ENCODE measurements around the gene GID8.

Gene GID8

GRCh38 chr20:62968378-62969178 lies 30.6 kb downstream of the GID8 start:
- peaks cover 2% of the 10 kb centered on the region for H3K9me3 Mint-ChIP-seq
- H3K4me1 Mint-ChIP-seq, result peaks cover 11% of the 10 kb centered on the region
- H3K27ac Mint-ChIP-seq, result no peak overlapping the region
- TF ChIP-seq CTCF (IDR thresholded peaks at IDR 0.05; ENCODE audit: unreplicated experiment in 3 of 3), result no peak
- no peak overlapping the region for H3K4me3 Mint-ChIP-seq
- H3K36me3 Mint-ChIP-seq (ENCODE audit: low read depth), result no peaks in the 10 kb centered on the region
- peaks cover 35% of the 10 kb centered on the region for H3K27me3 Mint-ChIP-seq (ENCODE audit: low read depth)

GRCh38 chr20:62969179-62969760 lies 31.3 kb downstream of the GID8 start:
- no peak for TF ChIP-seq CTCF (IDR thresholded peaks at IDR 0.05; ENCODE audit: unreplicated experiment in 3 of 3)
- Mint-ChIP-seq H3K27me3 (ENCODE audit: low read depth) (peaks cover 42% of the 10 kb centered on the region), H3K36me3 (ENCODE audit: low read depth) (no peaks in the 10 kb centered on the region), H3K4me3 (no peak overlapping the region), H3K9me3 (peaks cover 4% of the 10 kb centered on the region), H3K4me1 (peaks cover 11% of the 10 kb centered on the region), H3K27ac (no peak overlapping the region)

GRCh38 chr20:62969939-62970306 lies 32.0 kb downstream of the GID8 start:
- Mint-ChIP-seq H3K27me3 (ENCODE audit: low read depth) (peaks cover 48% of the 10 kb centered on the region), H3K4me3 (no peak overlapping the region), H3K27ac (no peak overlapping the region), H3K4me1 (peaks cover 11% of the 10 kb centered on the region), H3K9me3 (peaks cover 5% of the 10 kb centered on the region), H3K36me3 (ENCODE audit: low read depth) (no peaks in the 10 kb centered on the region)
- TF ChIP-seq CTCF (IDR thresholded peaks at IDR 0.05; ENCODE audit: unreplicated experiment in 3 of 3), result no peak

- Mint-ChIP-seq H3K9me3 (peaks cover 5% of the 10 kb centered on the region), H3K36me3 (ENCODE audit: low read depth) (no peaks in the 10 kb centered on the region), H3K4me1 (peaks cover 11% of the 10 kb centered on the region), H3K27me3 (ENCODE audit: low read depth) (peaks cover 55% of the 10 kb centered on the region), H3K27ac (no peak overlapping the region), H3K4me3 (no peak overlapping the region)
- no peak for TF ChIP-seq CTCF (IDR thresholded peaks at IDR 0.05; ENCODE audit: unreplicated experiment in 3 of 3)
Observed at GRCh38 chr20:62970307-62971210, 32.6 kb downstream of the GID8 start.

GRCh38 chr20:62971211-62971949 lies 33.4 kb downstream of the GID8 start:
- Mint-ChIP-seq H3K9me3 (peaks cover 5% of the 10 kb centered on the region), H3K4me3 (peak overlapping the region; percentile 2 to 34 (median 10)), H3K36me3 (ENCODE audit: low read depth) (no peaks in the 10 kb centered on the region), H3K27ac (no peak overlapping the region), H3K4me1 (peaks cover 16% of the 10 kb centered on the region), H3K27me3 (ENCODE audit: low read depth) (peaks cover 63% of the 10 kb centered on the region)
- TF ChIP-seq CTCF (IDR thresholded peaks at IDR 0.05; ENCODE audit: unreplicated experiment in 3 of 3), result no peak

All from nephron (organoid).